Esophagus (tissue), 2 donors: ENCODE results near the gene PIEZO1. TPM values are rescaled to one million over a fixed set of nuclear protein-coding genes. Genes with fewer than 3 reads are reported as not detected.
A peak's percentile ranks its signal among the peaks of the same experiment; 100 is the strongest.

Experiments
- H3K27ac ChIP-seq, 2 donors: one replicate each; pipeline ENCODE4 v1.5.1; 2013; ENCODE audit warnings: low read depth in 2 of 2, mild to moderate bottlenecking in 2 of 2, inconsistent platforms in 1 of 2, low read length in 1 of 2, moderate library complexity in 1 of 2
- H3K27me3 ChIP-seq, 2 donors: one replicate each; pipeline ENCODE4 v1.6.1; 2013; ENCODE audit warnings: low read length in 2 of 2, control low read depth in 1 of 2, mild to moderate bottlenecking in 1 of 2; ENCODE audit not compliant: insufficient read depth in 2 of 2, control insufficient read depth in 1 of 2
- H3K36me3 ChIP-seq, 2 donors: one replicate each; pipeline ENCODE4 v1.6.1; 2013; ENCODE audit warnings: low read length in 1 of 2; ENCODE audit not compliant: control insufficient read depth in 2 of 2, insufficient read depth in 2 of 2
- H3K4me1 ChIP-seq, 2 donors: one replicate each; pipeline ENCODE4 v1.6.1; 2013; ENCODE audit warnings: low read length in 1 of 2; ENCODE audit not compliant: control insufficient read depth in 2 of 2, insufficient read depth in 2 of 2
- H3K4me3 ChIP-seq, 2 donors: one replicate each; pipeline ENCODE4 v1.5.1; 2013; ENCODE audit warnings: low read length in 2 of 2, mild to moderate bottlenecking in 2 of 2, low read depth in 1 of 2, moderate library complexity in 1 of 2
- H3K9me3 ChIP-seq, 2 donors: one replicate each; pipeline ENCODE4 v1.6.1; 2013; ENCODE audit warnings: mild to moderate bottlenecking in 2 of 2, low read depth in 1 of 2, low read length in 1 of 2, moderate library complexity in 1 of 2; ENCODE audit not compliant: control insufficient read depth in 2 of 2, insufficient read depth in 1 of 2
- WGBS, 2 donors: extraction: QIAGEN DNeasy Blood & Tissue Kit; methylation state at CpG; one replicate each; pipeline ENCODE4 v1.1.7; 2013; 5-methylcytosine and 5-hydroxymethylcytosine counted together
- polyA plus RNA-seq, 2 donors: library from polyadenylated mRNA; stranded (reverse); fragments of 200-250 nt; gene quantifications; one replicate each; pipeline ENCODE4 v1.2.3, GENCODE V29; 2013
- donor health status: healthy with polysubstance abuse.
- donor health status: Bipolar disorder and iron deficiency.

Gene PIEZO1
- polyA plus RNA-seq, 2 donors: 102 to 172 TPM

DNA sequence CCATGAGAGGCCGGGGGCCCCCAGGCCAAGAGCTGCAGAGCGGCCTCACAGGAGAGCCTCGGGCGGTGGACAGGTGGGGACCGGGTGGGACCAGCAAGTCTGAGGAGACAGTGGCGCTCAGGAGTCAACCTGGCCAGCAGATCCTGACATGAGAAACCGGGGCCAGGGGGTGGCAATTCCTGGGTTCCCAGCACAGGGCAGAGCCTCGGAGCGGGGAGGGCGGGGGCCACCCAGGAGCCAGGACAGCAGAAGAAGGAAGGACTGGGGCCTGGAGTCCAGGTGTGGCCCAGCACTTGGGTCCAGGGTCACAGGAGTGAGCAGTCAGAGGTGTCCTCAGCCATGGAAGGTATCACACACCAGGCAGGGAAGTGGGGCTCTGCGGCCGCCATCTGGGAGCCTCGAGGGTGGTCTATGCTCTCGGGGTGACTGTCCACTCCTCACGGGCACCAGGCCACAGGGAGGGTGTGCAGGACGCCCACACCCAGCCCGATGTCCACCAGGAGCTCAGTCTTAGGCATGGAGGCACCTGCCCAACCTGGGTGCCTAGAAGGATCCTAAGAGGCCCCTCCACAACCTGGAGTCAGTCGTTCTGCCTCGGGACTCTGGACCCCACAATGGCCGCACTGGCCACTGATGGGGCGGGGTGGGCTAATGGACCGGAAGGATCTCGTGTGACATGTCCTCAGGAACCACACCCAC is 29.1 kb downstream of the PIEZO1 start:
- H3K4me1 ChIP-seq: peaks cover 6 to 38% of the 10 kb centered on the region in 2 donors
- no peaks in the 10 kb centered on the region for H3K9me3 ChIP-seq
- H3K27ac ChIP-seq: peak overlapping the region in 1 of 2 donors; percentile 27
- H3K36me3 ChIP-seq: peaks cover 0 to 8% of the 10 kb centered on the region in 2 donors
- H3K4me3 ChIP-seq: no peak overlapping the region
- no peaks in the 10 kb centered on the region for H3K27me3 ChIP-seq
- WGBS, 2 donors: 69 to 76% methylated on average over 23 of the region's 23 CpGs

DNA sequence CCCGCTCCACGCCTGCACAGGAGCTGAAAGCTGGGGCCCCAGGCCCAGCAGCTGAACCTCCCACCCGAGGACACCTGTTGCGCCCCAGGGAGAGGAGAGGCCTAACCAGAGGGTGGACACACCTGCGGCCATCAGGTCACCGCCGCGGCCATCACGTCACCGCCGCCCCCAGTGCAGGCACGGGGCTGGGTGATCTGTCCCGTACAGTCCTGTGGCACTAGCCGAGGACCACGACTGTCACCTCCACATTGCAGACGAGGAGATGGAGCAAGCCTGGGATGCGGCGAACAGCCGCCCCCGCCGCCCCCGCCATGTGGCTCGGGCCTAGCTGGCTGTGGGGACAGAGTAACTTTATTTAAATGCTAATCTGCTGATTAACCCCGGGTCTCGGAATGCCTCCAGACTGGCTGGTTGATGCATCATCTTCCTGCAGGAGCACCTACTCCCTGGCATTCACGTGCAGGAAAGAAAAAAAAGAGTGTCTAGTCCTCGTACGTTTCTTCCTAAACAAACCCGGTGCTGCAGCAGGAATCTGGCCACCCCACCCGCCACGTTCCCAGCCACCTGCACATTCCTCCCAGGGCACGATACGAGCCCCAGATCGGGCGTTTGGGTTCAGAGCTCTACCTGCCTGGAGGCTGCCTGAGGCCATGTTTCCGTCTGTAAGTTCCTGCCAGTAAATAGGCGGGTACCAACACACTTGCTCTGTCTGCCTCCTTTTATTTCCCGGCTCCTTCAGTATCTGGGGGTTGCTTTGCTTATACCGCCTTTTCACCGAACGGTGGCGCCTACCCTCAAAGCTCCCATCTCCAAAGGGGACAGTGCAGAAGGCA is 29.9 kb downstream of the PIEZO1 start:
- H3K27ac ChIP-seq: peak overlapping the region; percentile 13 to 44
- WGBS, 2 donors: 41 to 59% methylated on average over 42 of the region's 42 CpGs

DNA sequence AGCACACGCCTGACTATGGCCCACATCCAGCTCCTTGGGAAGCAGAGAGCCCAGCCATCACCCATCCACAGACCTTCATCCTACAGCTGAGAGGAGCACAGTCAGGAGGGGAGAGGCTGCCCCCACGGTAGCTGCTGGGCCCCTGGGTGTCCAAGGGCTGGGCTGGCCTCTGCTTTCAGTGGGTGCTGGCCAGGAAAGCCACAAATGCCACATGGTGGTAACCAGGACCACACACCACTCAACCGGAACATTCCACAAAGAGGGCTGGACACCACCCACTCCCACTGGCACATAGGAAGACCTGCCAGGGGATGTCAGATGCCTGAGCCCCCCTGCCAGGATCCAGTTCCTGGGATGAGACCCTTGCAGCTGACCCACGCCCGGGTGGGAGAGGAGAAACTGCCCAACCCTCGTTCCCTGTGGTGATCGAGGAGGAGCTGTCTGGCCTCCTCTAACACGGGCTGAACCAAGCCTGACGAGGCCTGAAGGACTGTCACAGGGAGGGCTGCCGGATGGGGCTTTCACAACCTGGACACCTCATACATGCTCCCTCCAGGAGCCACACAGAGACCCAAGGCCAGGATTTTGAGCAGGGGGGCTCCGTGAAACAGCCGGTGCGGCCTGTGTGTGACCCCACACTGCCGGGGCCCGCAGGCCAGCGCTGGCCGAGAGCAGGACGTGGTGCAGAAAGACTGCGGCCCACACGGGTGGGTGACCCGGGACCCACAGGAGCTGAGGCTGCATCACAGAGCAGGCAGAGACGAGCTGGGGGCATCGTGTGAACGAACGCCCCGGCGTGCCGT is 30.7 kb downstream of the PIEZO1 start:
- H3K4me3 ChIP-seq: no peak overlapping the region
- peaks cover 0 to 10% of the 10 kb centered on the region in 2 donors for H3K36me3 ChIP-seq
- H3K27ac ChIP-seq: peak overlapping the region in 1 of 2 donors; percentile 53
- no peaks in the 10 kb centered on the region for H3K9me3 ChIP-seq
- WGBS, 2 donors: 85 to 86% methylated on average over 28 of the region's 28 CpGs
- peaks cover 6 to 31% of the 10 kb centered on the region in 2 donors for H3K4me1 ChIP-seq
- no peaks in the 10 kb centered on the region for H3K27me3 ChIP-seq

More for the DNA sequence above, 29.9 kb downstream of the PIEZO1 start:
- H3K9me3 ChIP-seq: no peaks in the 10 kb centered on the region
- H3K4me1 ChIP-seq: peaks cover 6 to 34% of the 10 kb centered on the region in 2 donors
- H3K4me3 ChIP-seq: no peak overlapping the region
- no peaks in the 10 kb centered on the region for H3K27me3 ChIP-seq
- peaks cover 0 to 8% of the 10 kb centered on the region in 2 donors for H3K36me3 ChIP-seq

- 76 to 82% methylated on average over 11 of the region's 11 CpGs for WGBS, 2 donors
- no peak overlapping the region for H3K4me3 ChIP-seq
- H3K4me1 ChIP-seq: peaks cover 6 to 31% of the 10 kb centered on the region in 2 donors
- H3K27ac ChIP-seq: no peak overlapping the region
- H3K27me3 ChIP-seq: no peaks in the 10 kb centered on the region
- H3K9me3 ChIP-seq: no peaks in the 10 kb centered on the region
- peaks cover 0 to 9% of the 10 kb centered on the region in 2 donors for H3K36me3 ChIP-seq
These were observed 31.4 kb downstream of the PIEZO1 start for GRCh38 chr16:88753602-88754001.

GRCh38 chr16:88753191-88753590 is 31.8 kb downstream of the PIEZO1 start:
- no peaks in the 10 kb centered on the region for H3K9me3 ChIP-seq
- peaks cover 0 to 9% of the 10 kb centered on the region in 2 donors for H3K36me3 ChIP-seq
- no peak overlapping the region for H3K27ac ChIP-seq
- H3K4me1 ChIP-seq: peaks cover 6 to 28% of the 10 kb centered on the region in 2 donors
- H3K27me3 ChIP-seq: no peaks in the 10 kb centered on the region
- H3K4me3 ChIP-seq: no peak overlapping the region
- WGBS, 2 donors: 84% methylated on average over 10 to 13 of the region's 13 CpGs

DNA sequence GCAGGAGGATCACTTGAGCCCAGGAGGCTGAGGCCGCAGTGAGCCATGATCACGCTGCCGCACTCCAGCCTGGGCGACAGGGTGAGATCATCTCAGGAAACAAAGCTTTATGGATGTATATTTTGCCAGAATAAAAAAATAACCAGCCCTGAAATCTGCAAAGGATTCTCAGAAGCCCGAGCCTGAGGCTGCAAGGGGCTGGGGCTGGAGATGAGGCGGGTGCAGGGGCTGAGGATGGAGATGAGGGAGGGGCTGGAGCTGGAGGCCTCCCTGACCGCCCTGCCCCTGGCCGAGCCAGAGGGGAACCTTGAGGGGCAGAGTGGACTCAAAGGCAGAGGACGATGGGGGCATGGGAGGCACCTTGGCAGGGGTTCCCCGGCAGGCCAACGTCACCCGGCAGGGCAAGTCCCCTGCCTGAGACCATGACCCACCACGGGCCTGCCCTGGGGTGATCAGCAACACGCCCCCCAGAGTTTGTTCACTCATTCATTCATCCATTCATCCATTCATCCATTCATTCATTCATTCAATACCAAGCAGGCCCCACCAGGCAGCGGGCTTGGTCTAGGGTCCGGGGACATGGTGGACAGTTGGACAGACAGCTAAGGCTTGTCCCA is 32.5 kb downstream of the PIEZO1 start:
- no peak overlapping the region for H3K27ac ChIP-seq
- 83 to 92% methylated on average over 15 to 16 of the region's 16 CpGs for WGBS, 2 donors
- H3K27me3 ChIP-seq: no peaks in the 10 kb centered on the region
- no peaks in the 10 kb centered on the region for H3K9me3 ChIP-seq
- peaks cover 0 to 9% of the 10 kb centered on the region in 2 donors for H3K36me3 ChIP-seq
- peaks cover 6 to 30% of the 10 kb centered on the region in 2 donors for H3K4me1 ChIP-seq
- no peak overlapping the region for H3K4me3 ChIP-seq

DNA sequence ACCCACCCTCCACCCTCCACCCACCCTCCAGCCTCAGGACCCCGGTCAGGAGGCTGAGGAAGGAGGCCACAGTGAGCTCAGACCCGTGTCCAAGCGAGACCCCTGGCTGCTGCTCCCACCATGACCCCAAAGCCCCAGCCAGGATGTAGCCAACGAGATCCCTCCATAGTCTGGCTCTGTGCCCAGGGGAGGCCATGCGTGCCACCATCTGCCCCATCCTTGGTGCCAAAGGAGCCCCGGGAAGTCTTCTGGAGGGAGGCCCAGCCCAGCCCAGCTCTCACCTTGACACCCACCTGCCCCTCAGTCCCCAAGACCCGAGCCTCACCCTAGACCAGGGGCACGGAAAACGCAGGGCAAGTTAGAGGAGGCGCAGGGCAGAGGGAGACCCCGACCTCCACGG is 34.2 kb downstream of the PIEZO1 start:
- Histone ChIP-seq H3K27me3 (no peaks in the 10 kb centered on the region), H3K36me3 (peaks cover 0 to 9% of the 10 kb centered on the region in 2 donors), H3K4me1 (peaks cover 4 to 26% of the 10 kb centered on the region in 2 donors), H3K27ac (no peak overlapping the region), H3K9me3 (no peaks in the 10 kb centered on the region), H3K4me3 (no peak overlapping the region)
- WGBS, 2 donors: 80 to 81% methylated on average over 12 of the region's 12 CpGs

- H3K4me1 ChIP-seq: peaks cover 0 to 19% of the 10 kb centered on the region in 2 donors
- 92 to 96% methylated on average over 26 of the region's 26 CpGs for WGBS, 2 donors
These were observed 35.7 kb downstream of the PIEZO1 start for GRCh38 chr16:88749358-88749757.

DNA sequence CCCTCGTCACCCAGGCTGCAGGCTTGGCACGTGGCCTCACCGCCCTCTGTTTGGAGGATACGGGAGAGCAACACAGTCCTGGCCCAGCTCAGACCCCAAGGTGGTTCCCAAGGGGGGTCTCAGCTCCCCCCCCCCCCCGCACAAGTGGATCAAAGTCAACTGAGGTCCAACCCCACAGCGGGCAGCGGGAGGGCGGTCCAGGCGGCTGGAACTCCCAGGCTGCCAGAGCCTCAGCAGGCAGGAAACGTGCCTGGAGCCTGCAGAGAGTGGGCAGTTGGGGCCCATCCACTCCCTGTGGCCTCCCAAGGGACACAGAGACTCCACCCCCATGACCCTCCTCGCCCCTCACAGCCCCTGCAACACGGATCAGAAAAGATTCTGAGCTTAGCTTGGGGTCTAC is 36.7 kb downstream of the PIEZO1 start:
- 83 to 87% methylated on average over 12 of the region's 12 CpGs for WGBS, 2 donors
- Histone ChIP-seq H3K4me1 (peaks cover 0 to 17% of the 10 kb centered on the region in 2 donors), H3K27me3 (no peaks in the 10 kb centered on the region), H3K27ac (no peak overlapping the region), H3K36me3 (peaks cover 0 to 12% of the 10 kb centered on the region in 2 donors), H3K9me3 (no peaks in the 10 kb centered on the region), H3K4me3 (no peak overlapping the region)

More at GRCh38 chr16:88749358-88749757, 35.7 kb downstream of the PIEZO1 start:
- Histone ChIP-seq H3K27ac (no peak overlapping the region), H3K27me3 (no peaks in the 10 kb centered on the region), H3K4me3 (no peak overlapping the region), H3K9me3 (no peaks in the 10 kb centered on the region), H3K36me3 (peaks cover 0 to 9% of the 10 kb centered on the region in 2 donors)
